Naive B cell (primary cell): ENCODE data around the gene GPR150. TPM values are rescaled to one million over a fixed set of nuclear protein-coding genes. Genes with fewer than 3 reads are reported as not detected.

Experiments used
- ATAC-seq, 2 donors: fragments of 150-1000 bp; cut with Tn5 transposase; 2 replicates each; pipeline ENCODE4 v1.10.0; 2021; ENCODE audit warnings: low read depth in 2 of 2, mild to moderate bottlenecking in 2 of 2, moderate library complexity in 2 of 2
- DNase-seq: peaks from one replicate; pipeline ENCODE4 v3.0.0; 2022
- H3K27ac Mint-ChIP-seq, 6 donors: one replicate each; pipeline ENCODE4 v1.8.0; 2020 to 2022; ENCODE audit warnings: mild to moderate bottlenecking in 6 of 6, mixed read lengths in 6 of 6, moderate library complexity in 5 of 6, inconsistent platforms in 2 of 6
- H3K27me3 Mint-ChIP-seq, 3 donors: one replicate each; pipeline ENCODE4 v1.8.0; 2021 to 2022; ENCODE audit warnings: mixed read lengths in 3 of 3, mild to moderate bottlenecking in 1 of 3
- H3K36me3 Mint-ChIP-seq, 2 donors: one replicate each; pipeline ENCODE4 v1.8.0; 2020 to 2022; ENCODE audit warnings: mixed read lengths in 2 of 2, inconsistent platforms in 1 of 2, mild to moderate bottlenecking in 1 of 2
- H3K4me1 Mint-ChIP-seq, 3 donors: one replicate each; pipeline ENCODE4 v1.8.0; 2020 to 2022; ENCODE audit warnings: mixed read lengths in 3 of 3, inconsistent platforms in 1 of 3, mild to moderate bottlenecking in 1 of 3, moderate library complexity in 1 of 3
- H3K4me3 Mint-ChIP-seq, 8 donors: one replicate each; pipeline ENCODE4 v1.8.0; 2020 to 2022; ENCODE audit warnings: mild to moderate bottlenecking in 8 of 8, mixed read lengths in 8 of 8, moderate library complexity in 8 of 8, inconsistent platforms in 2 of 8
- H3K9me3 Mint-ChIP-seq, 7 donors: one replicate each; pipeline ENCODE4 v1.8.0; 2020 to 2022; ENCODE audit warnings: mixed read lengths in 7 of 7, mild to moderate bottlenecking in 5 of 7, inconsistent platforms in 2 of 7, moderate library complexity in 1 of 7
- polyA plus RNA-seq, 6 donors: library from polyadenylated mRNA; unstranded; fragments of 300-500 nt; fragmentation: Illumina TruSeq; gene quantifications; one replicate each; pipeline ENCODE4 v1.2.3, GENCODE V29; 2021; ENCODE audit warnings: low read depth in 6 of 6

The GPR150 gene
- polyA plus RNA-seq, 6 donors from 2014 or later = 0.33 to 0.71 (median 0.61) TPM; not detected in 1

DNA sequence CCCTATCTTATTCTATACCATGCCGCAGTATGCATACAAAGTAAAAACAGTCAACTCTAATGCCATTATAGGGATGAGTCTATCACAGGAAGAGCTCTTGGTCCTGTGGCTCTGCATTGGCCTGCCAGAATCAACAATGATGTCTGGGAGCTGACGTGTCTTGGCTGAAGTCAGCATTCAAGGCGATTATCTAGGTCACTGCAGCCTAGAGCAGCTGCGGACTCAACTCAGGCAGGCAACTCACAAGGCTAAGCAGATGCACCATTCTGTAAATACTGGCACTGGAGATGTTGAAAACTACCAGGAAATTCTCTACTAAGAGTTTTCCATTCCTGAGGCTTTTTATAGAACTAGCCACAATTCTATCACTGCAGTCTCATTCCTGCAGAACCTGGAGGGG lies 49.7 kb downstream of the GPR150 start:
- no peak overlapping the region for H3K27ac Mint-ChIP-seq
- no peak overlapping the region for H3K4me3 Mint-ChIP-seq
- H3K27me3 Mint-ChIP-seq = peaks cover 0 to 8% (median 0%) of the 10 kb centered on the region in 3 donors
- H3K4me1 Mint-ChIP-seq = no peaks in the 10 kb centered on the region
- H3K9me3 Mint-ChIP-seq = no peaks in the 10 kb centered on the region
- H3K36me3 Mint-ChIP-seq = no peaks in the 10 kb centered on the region
- DNase-seq (no peak), ATAC-seq (no peak)

DNA sequence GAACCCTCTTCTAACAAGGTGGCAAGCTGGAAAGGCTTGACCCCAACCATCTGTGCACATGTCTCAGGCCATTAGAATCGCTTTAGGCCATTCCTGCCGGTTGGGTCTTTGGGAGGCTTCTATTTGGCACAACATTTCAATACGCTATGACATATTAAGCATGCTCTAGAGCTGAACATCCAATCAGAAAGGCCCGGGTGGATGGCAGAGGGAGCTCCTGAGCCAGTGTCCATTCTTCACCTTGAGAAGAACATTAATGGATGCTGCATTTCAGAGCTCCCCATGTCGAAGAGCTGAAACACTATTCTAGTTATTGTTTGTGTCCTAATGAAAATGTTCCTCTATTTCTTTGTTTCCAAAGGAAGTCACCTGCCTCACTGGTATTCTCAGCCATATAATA lies 50.1 kb downstream of the GPR150 start:
- DNase-seq (no peak), ATAC-seq (no peak)
- Mint-ChIP-seq H3K4me3 (no peak overlapping the region), H3K4me1 (no peaks in the 10 kb centered on the region), H3K36me3 (no peaks in the 10 kb centered on the region), H3K9me3 (no peaks in the 10 kb centered on the region), H3K27ac (no peak overlapping the region), H3K27me3 (peaks cover 0 to 8% (median 0%) of the 10 kb centered on the region in 3 donors)

DNA sequence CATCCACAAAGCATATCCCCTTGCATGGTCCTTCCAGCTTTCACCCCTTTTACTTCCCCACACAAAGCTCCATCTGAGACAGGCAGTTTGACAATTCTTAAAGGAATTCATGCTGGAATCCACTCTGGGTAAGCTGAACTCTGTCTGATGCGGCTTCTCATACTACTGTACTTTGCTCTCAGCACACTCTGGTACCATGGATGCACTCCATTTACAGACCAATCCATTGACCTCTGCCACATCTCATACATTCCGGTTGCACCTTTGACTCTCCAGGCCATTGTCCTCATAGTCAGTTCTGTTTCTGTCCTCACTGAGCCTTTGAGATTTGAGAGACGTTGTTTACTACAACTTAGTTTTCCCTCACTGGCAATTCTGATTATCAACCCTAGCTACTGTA lies 50.7 kb downstream of the GPR150 start:
- DNase-seq (no peak), ATAC-seq (no peak)
- H3K4me3 Mint-ChIP-seq = no peak overlapping the region
- no peaks in the 10 kb centered on the region for H3K36me3 Mint-ChIP-seq
- H3K4me1 Mint-ChIP-seq = no peaks in the 10 kb centered on the region
- H3K27me3 Mint-ChIP-seq = peaks cover 0 to 8% (median 0%) of the 10 kb centered on the region in 3 donors
- no peaks in the 10 kb centered on the region for H3K9me3 Mint-ChIP-seq
- no peak overlapping the region for H3K27ac Mint-ChIP-seq

Other genes with a start within 250 kb of the GPR150 start
- gene FAM81B, start 228.7 kb upstream of the GPR150 start, polyA plus RNA-seq = 1 to 10 TPM in 2 of 6 donors, not detected in 4; 1.2 to 1.3 TPM
- 10 to 100 TPM; 31.3 to 57.4 (median 38.9) TPM for gene SKIC3, start 65.1 kb upstream of the GPR150 start, polyA plus RNA-seq
- 1 to 10 TPM; 4.8 to 8.8 (median 6.1) TPM for gene ARSK, start 65.0 kb upstream of the GPR150 start, polyA plus RNA-seq
- gene RFESD, start 26.7 kb downstream of the GPR150 start, polyA plus RNA-seq = 1 to 10 TPM in 5 of 6 donors, not detected in 1; 3.9 to 5.9 (median 5.5) TPM
- not detected for gene SPATA9, start 62.9 kb downstream of the GPR150 start, polyA plus RNA-seq
- 1 to 10 TPM in 3 of 6 donors, not detected in 3; 1.5 to 2.1 (median 1.7) TPM for gene RHOBTB3, start 111.2 kb downstream of the GPR150 start, polyA plus RNA-seq
- gene GLRX, start 202.6 kb downstream of the GPR150 start, polyA plus RNA-seq = 100 to 1,000 TPM in 1 of 6 donors, 10 to 100 TPM in 5; 57.4 to 104 (median 77.4) TPM